NCI-H748 (cell line): Measurements from ENCODE around the gene SLC38A8.

Source experiments
- DNase-seq: peaks from one replicate; lab custom pipeline; 2025; ENCODE audit not compliant: unreplicated experiment; lab: John Stamatoyannopoulos, UW

Gene SLC38A8

GRCh38 chr16:83972256-83973008 lies 70.2 kb downstream of the SLC38A8 start:
- no peak for DNase-seq

- peak; percentile 29 for DNase-seq
Measured at GRCh38 chr16:83971165-83972130, 71.1 kb downstream of the SLC38A8 start.

GRCh38 chr16:83970430-83970815 lies 72.2 kb downstream of the SLC38A8 start:
- no peak for DNase-seq

- DNase-seq: peak; percentile 17
Measured at GRCh38 chr16:83969771-83970429, 72.7 kb downstream of the SLC38A8 start.

GRCh38 chr16:83968891-83969649 lies 73.5 kb downstream of the SLC38A8 start:
- no peak for DNase-seq

- DNase-seq: peak; percentile 48
Measured at GRCh38 chr16:83968306-83968851, 74.2 kb downstream of the SLC38A8 start.

GRCh38 chr16:83967838-83968305 lies 74.7 kb downstream of the SLC38A8 start, which contains the start of gene NECAB2:
Gene NECAB2 (plus strand): TSS chr16:83968244. CDS start chr16:83968649, 405 bp downstream.
- peak; percentile 51 for DNase-seq

GRCh38 chr16:83967091-83967490 lies 75.5 kb downstream of the SLC38A8 start:
- no peak for DNase-seq

- no peak for DNase-seq
Measured at GRCh38 chr16:83966153-83966696, 76.4 kb downstream of the SLC38A8 start.

- DNase-seq: no peak
Measured at GRCh38 chr16:83965444-83966152, 77.0 kb downstream of the SLC38A8 start.

GRCh38 chr16:83964684-83965443 lies 77.7 kb downstream of the SLC38A8 start:
- no peak for DNase-seq

GRCh38 chr16:83963277-83964119 lies 79.1 kb downstream of the SLC38A8 start:
- DNase-seq: no peak

GRCh38 chr16:83961591-83961990 lies 81.0 kb downstream of the SLC38A8 start:
- DNase-seq: no peak

- no peak for DNase-seq
Measured at GRCh38 chr16:83960521-83961249, 81.9 kb downstream of the SLC38A8 start.
